Measurements from ENCODE around the gene HDAC9.

The HDAC9 gene

GRCh38 chr7:18503126-18503866 lies 7.7 kb downstream of the HDAC9 start:
- TF ChIP-seq POLR2A (IDR thresholded peaks at IDR 0.05; ENCODE audit: low read length), result no peak
- no peak for TF ChIP-seq GATA1 (IDR thresholded peaks at IDR 0.05; ENCODE audit: low read depth, low read length)
- DNase-seq, result no peak

- TF ChIP-seq POLR2A (IDR thresholded peaks at IDR 0.05; ENCODE audit: low read length), result no peak
- no peak for TF ChIP-seq GATA1 (IDR thresholded peaks at IDR 0.05; ENCODE audit: low read depth, low read length)
- DNase-seq, result no peak
Measured at GRCh38 chr7:18504965-18505364, 9.4 kb downstream of the HDAC9 start.

- DNase-seq, result peak in 1 of 2 experiments; percentile 15
- TF ChIP-seq GATA1 (IDR thresholded peaks at IDR 0.05; ENCODE audit: low read depth, low read length) (no peak), POLR2A (IDR thresholded peaks at IDR 0.05; ENCODE audit: low read length) (no peak)
Measured at GRCh38 chr7:18505870-18506460, 10.4 kb downstream of the HDAC9 start.

- DNase-seq, result peak in 1 of 2 experiments; percentile 3
- TF ChIP-seq GATA1 (IDR thresholded peaks at IDR 0.05; ENCODE audit: low read depth, low read length) (no peak), POLR2A (IDR thresholded peaks at IDR 0.05; ENCODE audit: low read length) (no peak)
Measured at GRCh38 chr7:18508443-18509427, 13.2 kb downstream of the HDAC9 start.

DNA sequence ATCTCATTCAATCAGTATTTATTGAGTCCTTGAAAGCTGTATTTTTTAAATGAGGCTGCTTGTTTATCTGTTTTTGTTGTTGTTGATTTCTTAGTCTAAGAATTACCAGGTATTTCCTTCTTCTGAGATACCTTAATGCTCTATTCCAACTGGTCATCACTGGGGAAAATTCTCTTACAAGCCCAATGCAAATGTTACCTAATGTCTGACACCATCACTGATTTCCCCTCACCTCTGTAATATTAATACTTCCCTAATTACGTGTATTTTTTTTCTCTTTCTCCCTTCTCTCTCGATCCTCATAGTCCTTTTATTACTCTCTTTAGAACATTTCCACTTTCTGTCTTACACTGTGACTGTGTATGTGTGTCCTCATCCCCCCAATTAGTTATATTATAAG lies 13.9 kb downstream of the HDAC9 start:
- no peak for DNase-seq
- TF ChIP-seq POLR2A (IDR thresholded peaks at IDR 0.05; ENCODE audit: low read length), result no peak
- no peak for TF ChIP-seq GATA1 (IDR thresholded peaks at IDR 0.05; ENCODE audit: low read depth, low read length)

DNA sequence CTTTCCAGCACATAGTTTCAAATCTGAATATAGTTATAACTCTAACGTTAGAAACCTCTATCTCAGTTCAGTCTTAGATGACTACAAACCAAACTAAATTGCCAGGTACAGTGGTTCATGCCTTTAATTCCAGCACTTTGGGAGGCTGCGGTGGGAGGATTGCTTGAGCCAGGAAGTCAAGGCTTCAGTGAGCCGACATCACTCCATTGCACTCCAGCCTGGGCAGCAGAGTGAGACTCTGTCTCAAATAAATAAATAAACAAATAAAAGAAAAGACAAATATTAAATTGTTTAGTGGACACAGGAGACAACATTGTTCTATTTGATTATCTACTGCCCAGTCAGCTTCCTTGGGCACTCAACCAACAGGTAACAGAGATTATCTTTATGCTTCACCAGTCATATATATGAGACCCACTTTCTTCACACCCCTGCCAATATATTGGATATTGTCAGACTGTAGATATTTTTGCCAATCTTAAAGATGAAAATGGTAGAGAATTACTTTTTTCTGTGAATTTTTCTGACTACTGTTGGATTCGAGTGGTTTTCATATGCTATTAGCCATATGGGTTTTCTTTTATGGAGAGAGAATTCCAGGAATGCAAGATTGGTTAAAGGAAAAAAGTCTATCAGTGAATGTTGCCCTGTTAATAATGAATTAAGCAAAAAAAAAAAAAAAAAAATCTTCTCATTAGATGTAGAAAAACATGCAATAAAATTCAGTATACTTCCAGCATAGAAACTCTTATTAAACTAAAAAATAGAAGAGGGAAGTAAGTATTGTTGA lies 16.0 kb downstream of the HDAC9 start:
- TF ChIP-seq GATA1 (IDR thresholded peaks at IDR 0.05; ENCODE audit: low read depth, low read length) (no peak), POLR2A (IDR thresholded peaks at IDR 0.05; ENCODE audit: low read length) (no peak)
- DNase-seq, result no peak

GRCh38 chr7:18513343-18513742 lies 17.8 kb downstream of the HDAC9 start:
- DNase-seq, result no peak
- TF ChIP-seq GATA1 (IDR thresholded peaks at IDR 0.05; ENCODE audit: low read depth, low read length) (no peak), POLR2A (IDR thresholded peaks at IDR 0.05; ENCODE audit: low read length) (no peak)

DNA sequence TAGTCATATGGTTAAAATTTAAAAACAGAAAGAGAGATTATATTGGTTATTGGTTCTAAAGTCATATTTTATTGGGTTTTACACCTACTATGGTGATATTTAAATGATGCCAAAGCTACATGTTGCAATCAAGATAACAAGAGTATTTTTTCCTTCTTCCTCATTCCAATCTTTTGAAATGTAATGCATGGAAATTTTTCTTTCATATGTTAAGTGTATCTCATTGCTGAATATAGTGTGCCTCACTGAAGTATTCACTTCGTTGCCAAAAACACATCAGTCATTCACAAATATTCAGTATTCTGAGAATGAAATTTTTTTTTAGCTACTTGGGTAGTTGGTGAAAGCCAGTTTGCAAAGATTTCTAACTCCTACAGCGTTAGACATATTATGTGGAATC lies 19.5 kb downstream of the HDAC9 start:
- no peak for DNase-seq
- no peak for TF ChIP-seq GATA1 (IDR thresholded peaks at IDR 0.05; ENCODE audit: low read depth, low read length)
- no peak for TF ChIP-seq POLR2A (IDR thresholded peaks at IDR 0.05; ENCODE audit: low read length)

DNA sequence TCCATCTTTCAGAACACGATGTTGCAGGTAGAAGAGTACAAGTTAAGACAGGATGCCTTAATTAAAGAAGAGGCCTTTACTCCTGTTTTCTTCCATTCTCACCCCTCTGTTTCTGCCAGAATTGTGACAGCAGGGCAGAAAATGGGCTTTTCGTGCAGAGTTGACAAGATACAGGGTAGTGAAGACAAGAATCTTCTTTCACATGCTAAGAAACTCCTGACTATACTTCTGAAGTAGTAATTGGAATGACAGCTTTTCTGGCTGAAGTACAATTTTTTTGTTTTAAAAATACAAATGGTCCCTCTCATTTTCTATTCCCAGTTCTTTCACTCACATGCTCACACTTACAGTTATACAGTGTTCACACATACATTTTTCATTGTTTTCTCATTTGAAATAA lies 22.1 kb downstream of the HDAC9 start:
- no peak for TF ChIP-seq GATA1 (IDR thresholded peaks at IDR 0.05; ENCODE audit: low read depth, low read length)
- TF ChIP-seq POLR2A (IDR thresholded peaks at IDR 0.05; ENCODE audit: low read length), result no peak
- DNase-seq, result no peak

DNA sequence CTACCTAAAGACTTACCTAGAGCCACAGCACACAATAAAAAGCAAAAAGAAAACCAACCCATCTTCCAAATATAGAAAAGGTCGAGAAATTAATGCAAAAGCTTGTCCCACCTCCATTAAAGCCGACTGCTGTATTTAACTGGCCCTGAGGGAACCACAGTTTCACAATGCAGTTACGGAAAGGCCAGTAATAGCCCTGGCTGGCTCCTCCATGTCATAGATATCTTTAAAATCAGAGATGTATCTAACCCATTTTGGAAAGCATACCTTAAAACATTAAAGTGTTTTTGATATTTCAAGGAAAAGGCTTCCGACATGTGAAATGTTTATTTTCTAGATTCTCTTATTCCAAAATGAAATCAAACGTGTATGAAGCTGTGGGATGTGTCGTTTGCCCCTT lies 23.0 kb downstream of the HDAC9 start:
- DNase-seq, result no peak
- TF ChIP-seq POLR2A (IDR thresholded peaks at IDR 0.05; ENCODE audit: low read length), result no peak
- TF ChIP-seq GATA1 (IDR thresholded peaks at IDR 0.05; ENCODE audit: low read depth, low read length), result no peak

- DNase-seq, result no peak
- no peak for TF ChIP-seq GATA1 (IDR thresholded peaks at IDR 0.05; ENCODE audit: low read depth, low read length)
- TF ChIP-seq POLR2A (IDR thresholded peaks at IDR 0.05; ENCODE audit: low read length), result no peak
Measured at GRCh38 chr7:18520450-18521235, 25.1 kb downstream of the HDAC9 start.

DNA sequence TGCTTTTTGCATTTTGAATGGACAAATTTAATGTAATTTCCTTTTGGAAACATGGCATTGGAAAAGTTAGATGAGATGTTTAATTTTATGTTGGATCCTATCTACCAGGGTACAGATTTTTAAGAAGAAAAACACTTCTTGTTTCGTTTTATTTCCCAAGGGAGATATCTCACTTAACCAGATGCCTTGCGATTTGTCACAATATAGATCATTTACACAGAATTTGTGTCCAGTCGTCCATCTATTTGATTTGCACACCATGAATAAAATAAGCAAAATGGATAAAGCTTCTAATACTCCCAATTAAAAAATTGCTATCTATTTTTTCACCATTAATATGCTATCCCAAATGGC lies 25.7 kb downstream of the HDAC9 start:
- TF ChIP-seq GATA1 (IDR thresholded peaks at IDR 0.05; ENCODE audit: low read depth, low read length) (no peak), POLR2A (IDR thresholded peaks at IDR 0.05; ENCODE audit: low read length) (no peak)

More for the DNA sequence above, 25.7 kb downstream of the HDAC9 start:
- no peak for DNase-seq

Measured in erythroblast (primary cell).